Liver (tissue), 9 donors: ENCODE measurements around the gene MFAP2. TPM values are rescaled to one million over a fixed set of nuclear protein-coding genes. Genes with fewer than 3 reads are reported as not detected.

ENCODE experiments used
- DNase-seq: peaks from one replicate; pipeline ENCODE4 v3.0.0-alpha.2; 2017; ENCODE audit warnings: low spot score
- H3K27ac ChIP-seq, 2 donors: one replicate each; pipeline ENCODE4 v1.7.0; 2013; ENCODE audit warnings: inconsistent platforms in 2 of 2, low read length in 2 of 2, control low read depth in 1 of 2, low read depth in 1 of 2, mild to moderate bottlenecking in 1 of 2
- H3K27me3 ChIP-seq, 4 donors: one replicate each; pipeline versions ENCODE4 v1.6.1 to v1.7.0; 2013; ENCODE audit warnings: low read length in 3 of 4, inconsistent platforms in 1 of 4, mild to moderate bottlenecking in 1 of 4, moderate library complexity in 1 of 4; ENCODE audit not compliant: control insufficient read depth in 4 of 4, insufficient read depth in 4 of 4
- H3K36me3 ChIP-seq, 4 donors: one replicate each; pipeline versions ENCODE4 v1.6.1 to v1.7.0; 2013; ENCODE audit warnings: low read length in 3 of 4, mild to moderate bottlenecking in 3 of 4, low read depth in 1 of 4, moderate library complexity in 1 of 4; ENCODE audit not compliant: control insufficient read depth in 4 of 4, insufficient read depth in 3 of 4
- H3K4me1 ChIP-seq, 4 donors: one replicate each; pipeline versions ENCODE4 v1.6.1 to v1.7.0; 2013; ENCODE audit warnings: low read length in 3 of 4, mild to moderate bottlenecking in 3 of 4, moderate library complexity in 1 of 4; ENCODE audit not compliant: control insufficient read depth in 4 of 4, insufficient read depth in 4 of 4
- H3K4me3 ChIP-seq, 3 donors: one replicate each; pipeline versions ENCODE4 v1.6.1 to v1.7.0; 2013; ENCODE audit warnings: low read length in 3 of 3, control low read depth in 1 of 3, low read depth in 1 of 3, mild to moderate bottlenecking in 1 of 3
- H3K9ac ChIP-seq, 2 donors: one replicate each; pipeline ENCODE4 v1.7.0; 2013; ENCODE audit warnings: low read length in 2 of 2, mild to moderate bottlenecking in 2 of 2, moderate library complexity in 2 of 2, control low read depth in 1 of 2, low read depth in 1 of 2
- H3K9me3 ChIP-seq, 4 donors: one replicate each; pipeline versions ENCODE4 v1.6.1 to v1.7.0; 2013; ENCODE audit warnings: low read length in 3 of 4; ENCODE audit not compliant: control insufficient read depth in 4 of 4
- ATF3 ChIP-seq: IDR thresholded peaks from 2 replicates; pipeline ENCODE4 v1.6.1; 2016; ENCODE audit warnings: antibody characterized with exemption
- CTCF ChIP-seq: fragments of 150-350 bp; IDR thresholded peaks from 2 replicates; pipeline ENCODE4 v1.5.1; 2017; ENCODE audit warnings: improper control_type of control experiment, low read depth, low read length; ENCODE audit not compliant: missing input control
- EGR1 ChIP-seq, 2 donors: IDR thresholded peaks; 2 replicates each; pipeline ENCODE4 v1.6.1; 2016 to 2018; ENCODE audit warnings: antibody characterized with exemption in 2 of 2, low read depth in 2 of 2
- FOXA1 ChIP-seq: IDR thresholded peaks from 2 replicates; pipeline ENCODE4 v1.6.1; 2016; ENCODE audit warnings: antibody characterized with exemption
- FOXA2 ChIP-seq: IDR thresholded peaks from 2 replicates; pipeline ENCODE4 v1.6.1; 2016; ENCODE audit warnings: antibody characterized with exemption
- GABPA ChIP-seq, 2 donors: IDR thresholded peaks in 1 of 2; conservative IDR thresholded peaks in 1 of 2; 2 replicates each; pipeline ENCODE4 v1.6.1; 2016; ENCODE audit warnings: antibody characterized with exemption in 2 of 2, mild to moderate bottlenecking in 1 of 2, moderate library complexity in 1 of 2
- HNF4A ChIP-seq, 2 donors: conservative IDR thresholded peaks; 2 replicates each; pipeline ENCODE4 v1.6.1; 2016; ENCODE audit warnings: antibody characterized with exemption in 2 of 2, mild to moderate bottlenecking in 2 of 2
- HNF4G ChIP-seq: IDR thresholded peaks from 2 replicates; pipeline ENCODE4 v1.6.1; 2016; ENCODE audit warnings: antibody characterized with exemption
- JUND ChIP-seq, 2 donors: IDR thresholded peaks; 2 replicates each; pipeline ENCODE4 v1.6.1; 2016; ENCODE audit warnings: antibody characterized with exemption in 2 of 2
- MAX ChIP-seq: IDR thresholded peaks from 2 replicates; pipeline ENCODE4 v1.6.1; 2016; ENCODE audit warnings: antibody characterized with exemption
- RAD21 ChIP-seq, 2 donors: IDR thresholded peaks; 2 replicates each; pipeline ENCODE4 v1.6.1; 2016; ENCODE audit warnings: antibody characterized with exemption in 2 of 2, mild to moderate bottlenecking in 2 of 2
- REST ChIP-seq: IDR thresholded peaks from 2 replicates; pipeline ENCODE4 v1.6.1; 2016; ENCODE audit warnings: antibody characterized with exemption, mild to moderate bottlenecking
- RXRA ChIP-seq, 2 donors: IDR thresholded peaks; 2 replicates each; pipeline ENCODE4 v1.6.1; 2017 to 2018; ENCODE audit warnings: antibody characterized with exemption in 2 of 2, mild to moderate bottlenecking in 1 of 2
- SP1 ChIP-seq: IDR thresholded peaks from 2 replicates; pipeline ENCODE4 v1.6.1; 2018; ENCODE audit warnings: antibody characterized with exemption, mild to moderate bottlenecking
- TAF1 ChIP-seq: conservative IDR thresholded peaks from 2 replicates; pipeline ENCODE4 v1.6.1; 2016; ENCODE audit warnings: antibody characterized with exemption, mild to moderate bottlenecking
- YY1 ChIP-seq: IDR thresholded peaks from 2 replicates; pipeline ENCODE4 v1.6.1; 2016; ENCODE audit warnings: antibody characterized with exemption, mild to moderate bottlenecking
- ZBTB33 ChIP-seq: IDR thresholded peaks from 2 replicates; pipeline ENCODE4 v1.6.1; 2016; ENCODE audit warnings: antibody characterized with exemption
- whole genome bisulfite sequencing: extraction: QIAGEN DNeasy Blood & Tissue Kit; methylation state at CpG from one replicate; pipeline ENCODE4 v1.1.7; 2013; 5-methylcytosine and 5-hydroxymethylcytosine counted together
- polyA plus RNA-seq, 2 donors: library from polyadenylated mRNA; stranded (reverse) in 1 of 2; unstranded in 1 of 2; fragments of 200-250 nt in 1 of 2; fragments of >200 nt in 1 of 2; fragmentation: Nextera tagmentation in 1 of 2; extraction: Ambion mirVana in 1 of 2; gene quantifications; one replicate each; pipeline versions ENCODE4 v1.2.1 to v1.2.3, GENCODE V29; 2013 to 2015
- total RNA-seq, 2 donors: library from RNA; depleted of rRNA; stranded (reverse); fragments of >200 nt; gene quantifications; one replicate each; pipeline ENCODE4 v1.2.3, GENCODE V29; 2014
- donor health status: healthy.
- donor health status: healthy.
- donor health status: healthy.
- donor health status: healthy.
- donor health status: healthy.

The MFAP2 gene
- total and polyA plus RNA-seq, 4 donors = 0.25 to 1.4 (median 0.74) TPM

GRCh38 chr1:16970132-16970910 is 10.1 kb downstream of the MFAP2 start:
- H3K9me3 ChIP-seq = no peaks in the 10 kb centered on the region
- H3K27ac ChIP-seq = no peak overlapping the region
- H3K36me3 ChIP-seq = peaks cover 0 to 3% (median 2%) of the 10 kb centered on the region in 4 donors
- DNase-seq = no peak
- H3K9ac ChIP-seq = no peak overlapping the region
- TF ChIP-seq FOXA2 = no peak
- TF ChIP-seq EGR1 (IDR thresholded peaks at IDR 0.05; ENCODE audit: low read depth in 2 of 2) = no peak
- TF ChIP-seq YY1 = no peak
- TF ChIP-seq REST = no peak
- no peak for TF ChIP-seq ATF3
- no peak for TF ChIP-seq FOXA1
- TF ChIP-seq HNF4A (conservative IDR thresholded peaks at IDR 0.05) = no peak
- no peak for TF ChIP-seq HNF4G
- TF ChIP-seq MAX = no peak
- no peak for TF ChIP-seq RXRA (IDR thresholded peaks at IDR 0.05)
- TF ChIP-seq SP1 = no peak
- TF ChIP-seq ZBTB33 = no peak
- no peak for TF ChIP-seq CTCF
- no peak for TF ChIP-seq TAF1
- TF ChIP-seq JUND (IDR thresholded peaks at IDR 0.05) = no peak
- no peak for TF ChIP-seq RAD21 (IDR thresholded peaks at IDR 0.05)
- TF ChIP-seq GABPA (IDR thresholded peaks at IDR 0.05 in 1 of 2, conservative IDR thresholded peaks at IDR 0.05 in 1 of 2) = no peak
- no peaks in the 10 kb centered on the region for H3K27me3 ChIP-seq
- WGBS = 97% methylated on average over 28 of the region's 28 CpGs
- no peak overlapping the region for H3K4me3 ChIP-seq
- no peaks in the 10 kb centered on the region for H3K4me1 ChIP-seq
